GM21367 (cell line): ENCODE results near the gene HLA-DPB1.
"Not testable (repeated sequence)": the region's sequence is repeated elsewhere in the genome, so short reads cannot be mapped to it uniquely, and the experiment has no call there.

Experiments used
- ATAC-seq: cut with Tn5 transposase; IDR thresholded peaks from one replicate; pipeline ENCODE4 v1.9.1; 2021; ENCODE audit not compliant: unreplicated experiment

Gene HLA-DPB1

GRCh38 chr6:33101121-33101737 lies 25.4 kb downstream of the HLA-DPB1 start:
- ATAC-seq, result not testable (repeated sequence)

DNA sequence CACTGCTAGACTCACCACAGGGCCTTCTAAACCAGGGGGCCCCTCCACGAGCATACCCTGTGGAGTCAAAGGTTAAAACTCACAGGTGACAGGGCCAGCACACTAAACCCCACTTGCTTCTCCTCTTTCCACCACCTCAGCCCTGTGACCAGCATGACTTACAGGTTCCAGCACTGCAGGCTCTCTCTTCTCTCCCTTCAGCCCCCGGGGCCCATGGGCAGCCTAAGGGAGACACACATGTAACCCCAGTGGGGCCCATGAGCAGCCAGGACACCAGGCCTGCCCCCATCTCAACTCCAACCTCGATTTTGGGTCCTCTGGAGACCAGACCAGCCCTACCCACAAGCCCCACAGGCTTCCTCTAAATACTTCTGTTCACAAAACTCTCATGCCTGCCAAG lies 28.0 kb downstream of the HLA-DPB1 start:
- ATAC-seq, result no peak

- ATAC-seq, result no peak
Observed at GRCh38 chr6:33104887-33105286, 29.1 kb downstream of the HLA-DPB1 start.

DNA sequence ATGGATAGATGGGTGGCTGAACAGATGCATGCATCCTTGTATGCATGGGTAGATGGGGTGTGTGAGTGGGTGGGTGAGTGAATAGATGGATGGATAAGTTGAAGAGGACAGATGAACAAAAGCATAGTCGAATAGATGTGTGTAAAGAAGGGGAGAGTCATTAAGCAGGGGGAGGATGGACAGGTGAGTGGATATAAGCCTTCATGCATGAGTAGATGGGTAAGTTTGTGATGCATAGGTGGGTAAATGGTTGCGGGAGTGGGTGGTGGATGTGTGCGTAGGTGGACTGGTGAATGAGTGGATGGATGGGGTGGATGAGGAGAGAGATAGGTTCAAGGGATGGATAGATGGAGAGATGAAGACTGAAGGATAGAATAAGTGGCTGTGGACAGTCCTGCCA lies 29.6 kb downstream of the HLA-DPB1 start:
- no peak for ATAC-seq

DNA sequence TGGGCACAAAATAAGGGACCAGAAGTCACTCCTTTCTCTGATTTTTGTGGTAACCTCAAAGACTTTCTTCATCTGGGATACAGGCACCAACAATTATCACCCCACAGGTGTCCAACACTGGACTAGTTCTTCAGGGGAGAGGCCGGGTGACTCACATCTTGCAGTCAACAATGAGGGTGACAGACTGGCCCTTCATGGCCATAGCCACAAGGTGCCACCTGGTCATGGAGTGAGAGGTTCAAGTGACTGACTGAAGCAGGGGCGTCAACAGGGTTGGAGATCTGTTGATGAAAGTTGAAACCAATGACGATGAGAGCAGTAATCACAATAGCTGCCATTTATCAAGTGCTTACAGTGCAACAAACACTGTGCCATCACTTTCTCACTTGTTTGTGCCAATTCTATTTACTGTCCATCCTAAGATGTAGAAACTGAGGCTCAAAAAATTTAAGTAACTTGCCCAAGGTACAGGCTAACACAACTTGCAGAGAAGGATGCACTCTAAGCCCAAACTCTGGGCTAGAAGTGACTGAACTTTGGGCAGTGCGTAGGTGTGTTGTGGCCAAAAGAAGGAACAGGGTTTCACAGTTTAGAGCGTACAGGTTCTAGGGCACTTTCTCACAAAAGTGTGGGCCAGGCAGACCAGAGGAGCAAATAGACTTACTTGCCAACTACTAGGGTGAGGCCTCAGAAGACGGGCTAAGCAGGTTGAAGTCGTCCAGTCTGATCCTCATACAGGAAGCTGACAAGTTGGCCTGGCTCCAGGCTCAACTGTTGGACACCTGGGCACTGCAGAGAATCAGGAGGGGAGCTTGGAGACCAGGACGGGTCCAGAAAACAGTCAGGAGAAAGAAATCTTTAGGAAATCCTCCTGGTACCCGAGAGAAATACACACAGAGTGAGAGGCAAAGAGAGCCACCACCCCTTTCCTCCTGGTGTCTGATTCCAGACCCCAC lies 30.4 kb downstream of the HLA-DPB1 start:
- ATAC-seq, result no peak

- ATAC-seq, result no peak
Observed at GRCh38 chr6:33107641-33108040, 31.9 kb downstream of the HLA-DPB1 start.

GRCh38 chr6:33108307-33108706 lies 32.5 kb downstream of the HLA-DPB1 start:
- ATAC-seq, result no peak

GRCh38 chr6:33112148-33112547 lies 36.4 kb downstream of the HLA-DPB1 start:
- ATAC-seq, result peak; percentile 75

- ATAC-seq, result no peak
Observed at GRCh38 chr6:33113755-33114154, 38.0 kb downstream of the HLA-DPB1 start.

DNA sequence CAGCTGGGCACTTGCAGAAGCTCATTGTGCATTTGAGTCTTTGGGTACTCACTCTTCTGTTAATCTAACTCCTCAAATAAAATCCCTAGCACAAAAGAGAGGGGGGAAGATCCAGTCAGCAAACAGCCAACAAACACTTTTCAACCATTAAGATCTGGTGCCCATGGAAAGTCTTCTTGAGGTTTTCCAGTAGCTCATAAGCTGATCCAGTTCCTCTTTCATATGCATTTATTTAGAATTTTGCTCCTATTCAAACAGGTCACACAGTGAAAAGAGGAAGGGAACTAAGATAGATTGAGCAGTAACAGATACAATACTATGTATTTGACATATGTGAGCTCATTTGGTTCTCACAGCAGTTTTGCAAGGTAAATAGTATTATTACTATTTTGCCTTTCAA lies 38.6 kb downstream of the HLA-DPB1 start:
- ATAC-seq, result no peak

DNA sequence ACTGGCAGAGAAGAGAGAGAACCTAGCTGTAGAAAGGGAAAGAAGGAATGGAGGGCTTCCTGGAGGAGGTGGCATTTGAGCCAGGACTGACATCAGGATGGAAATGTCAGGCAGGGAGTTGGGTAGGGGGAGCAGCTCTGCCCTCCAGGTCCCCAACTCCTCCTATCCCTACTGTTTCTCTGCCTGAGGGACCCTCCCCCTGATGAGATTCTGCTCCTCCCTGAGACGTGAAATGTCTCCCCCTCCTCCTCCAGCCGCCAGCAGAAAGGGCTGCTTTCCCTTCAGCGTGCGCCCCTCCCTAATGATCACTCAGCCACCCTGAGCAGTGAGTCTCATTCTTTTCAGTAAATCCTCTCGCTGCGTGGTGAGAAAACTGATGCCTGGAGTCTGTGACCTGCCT lies 40.6 kb downstream of the HLA-DPB1 start:
- ATAC-seq, result no peak

GRCh38 chr6:33116841-33117711 lies 41.3 kb downstream of the HLA-DPB1 start:
- ATAC-seq, result no peak

DNA sequence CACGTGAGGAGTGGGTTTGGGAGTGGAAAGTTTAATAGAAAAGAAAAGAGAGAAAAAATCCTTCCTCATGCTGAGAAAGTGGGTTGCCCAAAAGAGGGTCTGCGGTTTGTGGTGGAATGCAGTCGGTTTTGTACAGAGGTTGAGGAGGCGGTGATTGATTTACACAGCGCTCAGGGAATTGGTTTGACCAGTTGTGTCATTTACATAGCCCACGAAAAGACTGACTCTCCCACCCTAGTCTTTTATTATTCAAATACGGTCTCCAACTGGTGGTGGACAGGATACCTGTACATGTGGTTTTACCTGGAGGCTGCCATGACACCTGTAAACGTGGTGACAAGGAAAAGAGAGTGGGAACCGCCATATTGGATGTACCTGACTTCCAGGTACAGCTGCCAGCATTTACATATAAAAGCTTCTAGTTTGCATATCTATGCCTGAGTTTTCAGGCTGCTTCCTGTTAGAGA lies 42.1 kb downstream of the HLA-DPB1 start:
- ATAC-seq, result no peak

DNA sequence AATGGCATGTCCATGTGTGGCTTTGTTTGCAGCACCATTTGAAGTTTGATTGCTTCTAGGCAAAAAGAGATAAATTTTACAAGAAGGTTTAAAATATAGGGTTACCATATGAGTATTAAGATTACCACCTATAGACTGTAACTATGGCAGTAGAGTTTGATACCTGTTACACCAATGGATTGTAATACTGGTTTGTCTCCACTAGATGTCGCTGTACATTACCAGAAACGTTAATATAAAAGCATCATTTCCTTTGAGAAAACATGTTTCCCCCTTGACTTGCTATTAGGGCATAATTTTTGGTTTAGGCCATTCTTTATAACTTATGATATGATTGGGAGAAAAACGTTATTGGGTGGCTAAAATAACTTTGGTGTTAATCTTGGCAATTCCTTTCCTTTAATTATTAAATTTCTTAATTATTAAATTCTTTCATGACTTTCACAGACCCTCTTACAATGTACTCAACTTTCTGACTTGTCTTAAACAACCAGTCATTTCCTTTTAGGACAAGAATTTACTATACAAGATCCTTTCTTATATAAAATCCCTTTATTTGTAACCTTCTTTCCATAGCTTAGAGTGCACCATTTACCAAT lies 42.8 kb downstream of the HLA-DPB1 start:
- ATAC-seq, result no peak

GRCh38 chr6:33120001-33120400 lies 44.2 kb downstream of the HLA-DPB1 start:
- no peak for ATAC-seq

GRCh38 chr6:33123181-33123580 lies 47.4 kb downstream of the HLA-DPB1 start:
- ATAC-seq, result no peak

DNA sequence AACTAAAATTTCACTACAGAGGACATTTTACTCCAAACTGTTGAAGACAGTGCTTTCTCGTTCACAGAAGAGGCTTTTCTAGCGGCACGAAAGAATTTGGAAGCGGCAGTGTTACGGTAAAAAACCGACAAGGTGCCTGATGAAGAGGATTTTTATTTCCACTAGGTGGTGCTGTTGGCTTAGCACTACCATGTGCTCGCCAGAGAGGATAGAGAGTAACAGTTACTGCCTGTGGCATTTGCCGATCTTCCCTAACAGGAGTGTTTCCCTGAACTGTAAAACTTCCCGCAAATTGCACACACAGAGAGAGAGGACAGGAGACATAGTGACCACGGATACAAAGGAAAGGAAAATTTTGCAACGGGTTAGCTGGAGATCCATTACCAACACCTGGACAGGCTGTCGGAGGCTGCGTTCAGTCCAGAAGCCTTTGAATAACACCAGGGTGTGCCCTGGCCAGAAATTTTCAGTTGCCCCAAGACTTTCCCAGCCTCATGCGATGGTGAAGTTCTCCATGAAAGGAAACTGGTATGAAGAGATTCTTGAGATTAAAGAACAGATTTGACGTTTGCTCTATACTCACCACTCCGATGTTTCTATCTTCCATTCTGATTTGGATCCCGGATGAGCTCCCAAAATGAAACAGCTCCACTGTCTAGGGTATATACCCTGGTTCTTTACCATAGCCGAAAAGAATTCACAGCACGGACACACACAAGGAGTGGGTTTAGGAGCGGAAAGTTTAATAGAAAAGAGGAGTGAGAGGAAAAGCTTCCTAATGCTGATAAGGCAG lies 48.1 kb downstream of the HLA-DPB1 start:
- ATAC-seq, result no peak

DNA sequence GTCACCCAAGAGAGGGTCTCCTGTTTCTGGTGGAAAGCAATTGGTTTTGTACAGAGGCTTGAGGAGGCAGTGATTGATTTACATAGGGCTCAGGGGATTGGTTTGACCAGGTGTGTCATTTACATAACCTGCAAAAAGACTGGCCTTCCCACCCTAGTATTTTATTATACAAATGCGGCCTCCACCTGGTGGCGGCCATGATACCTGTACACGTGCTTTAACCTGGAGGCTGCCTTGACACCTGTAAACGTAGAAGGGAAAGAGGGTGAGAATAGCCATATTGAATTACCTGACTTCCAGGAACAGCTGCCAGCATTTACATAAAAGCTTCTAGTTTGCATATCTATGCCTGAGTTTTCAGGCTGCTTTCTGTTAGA lies 48.7 kb downstream of the HLA-DPB1 start:
- ATAC-seq, result no peak

GRCh38 chr6:33124947-33125346 lies 49.2 kb downstream of the HLA-DPB1 start:
- ATAC-seq, result no peak

DNA sequence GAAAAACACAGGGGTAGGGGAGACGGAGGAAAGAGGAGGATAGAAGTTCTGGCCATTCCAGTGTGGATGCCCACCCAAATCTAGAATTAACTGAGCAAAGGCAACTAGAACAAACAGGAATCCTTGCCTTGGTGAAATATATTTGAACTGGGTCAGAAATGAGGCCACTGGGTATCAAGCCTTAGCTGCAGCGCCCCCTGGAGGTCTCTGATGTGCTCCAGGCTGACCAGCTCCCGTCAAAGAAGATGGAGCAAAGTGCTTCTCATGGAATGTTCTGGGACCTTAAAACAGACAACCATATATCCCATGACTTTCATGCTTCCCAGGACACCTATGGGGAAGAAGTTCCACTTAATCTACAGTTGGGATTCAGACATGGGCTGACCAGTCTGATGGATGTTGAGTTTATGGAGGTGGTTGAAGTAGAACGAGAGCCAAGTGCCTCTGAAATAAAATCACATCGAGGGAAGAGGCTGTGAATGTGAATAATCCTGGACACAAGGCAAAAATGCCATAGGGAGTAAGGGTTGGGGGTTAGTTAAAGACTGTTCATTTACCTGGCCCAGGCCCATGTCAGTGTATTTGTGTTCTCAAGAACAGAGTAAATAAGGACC lies 50.4 kb downstream of the HLA-DPB1 start:
- ATAC-seq, result no peak
